Panc1 (cell line): ENCODE results near the gene ACTL9.
"Not testable (repeated sequence)": the region's sequence is repeated elsewhere in the genome, so short reads cannot be mapped to it uniquely, and the experiment has no call there.

Experiments used
- CTCF ChIP-seq: fragments of 450-650 bp; IDR thresholded peaks from 2 replicates; pipeline ENCODE4 v1.5.1; 2017; ENCODE audit warnings: mild to moderate bottlenecking
- POLR2AphosphoS5 ChIP-seq: IDR thresholded peaks from 2 replicates; pipeline ENCODE4 v1.6.1; 2012; ENCODE audit warnings: mild to moderate bottlenecking, low read depth, low read length, moderate library complexity

GRCh38 chr19:8739291-8740065 lies 40.9 kb upstream of the ACTL9 start:
- not testable (repeated sequence) for TF ChIP-seq CTCF, POLR2AphosphoS5
